ENCODE measurements around the gene FTSJ1. TPM values are rescaled to one million over a fixed set of nuclear protein-coding genes. Genes with fewer than 3 reads are reported as not detected.
"Not testable (repeated sequence)": the region's sequence is repeated elsewhere in the genome, so short reads cannot be mapped to it uniquely, and the experiment has no call there.

Gene FTSJ1
- total and polyA plus RNA-seq, 4 donors, result 13.3 to 21.8 (median 17.0) TPM

DNA sequence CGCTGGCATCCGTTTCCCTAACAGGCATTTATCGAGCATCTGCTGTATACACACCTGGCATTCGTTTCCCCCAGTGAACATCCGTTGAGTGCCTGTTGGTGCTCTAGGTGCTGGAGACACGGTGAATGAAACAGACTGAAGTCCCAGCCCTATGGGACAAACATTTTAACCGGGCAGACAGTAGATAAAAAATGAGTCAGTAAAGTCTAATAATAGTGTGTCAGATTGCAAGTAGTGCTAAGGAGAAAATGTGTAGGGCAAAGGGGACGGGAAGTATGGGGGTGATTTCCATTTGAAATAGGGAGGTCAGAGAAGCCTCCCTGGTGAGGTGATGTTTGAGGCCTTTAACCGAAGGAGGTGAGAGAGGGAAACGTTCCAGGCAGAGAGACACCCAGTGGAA is 40.3 kb downstream of the FTSJ1 start:
- Histone ChIP-seq H3K27me3 (ENCODE audit: control insufficient read depth in 4 of 4, insufficient read depth in 4 of 4, low read length in 3 of 4) (no peaks in the 10 kb centered on the region), H3K36me3 (ENCODE audit: control insufficient read depth in 4 of 4, insufficient read depth in 3 of 4, low read depth in 1 of 4, low read length in 3 of 4) (peaks cover 0 to 2% (median 0%) of the 10 kb centered on the region in 4 donors), H3K9me3 (ENCODE audit: control insufficient read depth in 4 of 4, low read length in 3 of 4) (no peaks in the 10 kb centered on the region), H3K27ac (ENCODE audit: low read depth in 1 of 2, low read length in 2 of 2) (no peak overlapping the region), H3K9ac (ENCODE audit: low read depth in 1 of 2, low read length in 2 of 2) (no peak overlapping the region), H3K4me1 (ENCODE audit: control insufficient read depth in 4 of 4, insufficient read depth in 4 of 4, low read length in 3 of 4) (peaks cover 0 to 4% (median 3%) of the 10 kb centered on the region in 4 donors), H3K4me3 (ENCODE audit: low read depth in 1 of 3, low read length in 3 of 3) (no peak overlapping the region)
- WGBS, result 93% methylated on average over 10 of the region's 10 CpGs
- DNase-seq (ENCODE audit: low spot score), result no peak
- TF ChIP-seq GABPA (IDR thresholded peaks at IDR 0.05 in 1 of 2, conservative IDR thresholded peaks at IDR 0.05 in 1 of 2), result no peak
- TF ChIP-seq TAF1 (conservative IDR thresholded peaks at IDR 0.05), result no peak
- no peak for TF ChIP-seq NR2F2 (IDR thresholded peaks at IDR 0.05)
- no peak for TF ChIP-seq HNF4A (conservative IDR thresholded peaks at IDR 0.05)
- no peak for TF ChIP-seq EGR1 (IDR thresholded peaks at IDR 0.05; ENCODE audit: low read depth in 2 of 2)
- no peak for TF ChIP-seq FOXA2 (IDR thresholded peaks at IDR 0.05)
- TF ChIP-seq JUND (IDR thresholded peaks at IDR 0.05), result no peak
- TF ChIP-seq, protein P1, sequence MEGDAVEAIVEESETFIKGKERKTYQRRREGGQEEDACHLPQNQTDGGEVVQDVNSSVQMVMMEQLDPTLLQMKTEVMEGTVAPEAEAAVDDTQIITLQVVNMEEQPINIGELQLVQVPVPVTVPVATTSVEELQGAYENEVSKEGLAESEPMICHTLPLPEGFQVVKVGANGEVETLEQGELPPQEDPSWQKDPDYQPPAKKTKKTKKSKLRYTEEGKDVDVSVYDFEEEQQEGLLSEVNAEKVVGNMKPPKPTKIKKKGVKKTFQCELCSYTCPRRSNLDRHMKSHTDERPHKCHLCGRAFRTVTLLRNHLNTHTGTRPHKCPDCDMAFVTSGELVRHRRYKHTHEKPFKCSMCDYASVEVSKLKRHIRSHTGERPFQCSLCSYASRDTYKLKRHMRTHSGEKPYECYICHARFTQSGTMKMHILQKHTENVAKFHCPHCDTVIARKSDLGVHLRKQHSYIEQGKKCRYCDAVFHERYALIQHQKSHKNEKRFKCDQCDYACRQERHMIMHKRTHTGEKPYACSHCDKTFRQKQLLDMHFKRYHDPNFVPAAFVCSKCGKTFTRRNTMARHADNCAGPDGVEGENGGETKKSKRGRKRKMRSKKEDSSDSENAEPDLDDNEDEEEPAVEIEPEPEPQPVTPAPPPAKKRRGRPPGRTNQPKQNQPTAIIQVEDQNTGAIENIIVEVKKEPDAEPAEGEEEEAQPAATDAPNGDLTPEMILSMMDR (IDR thresholded peaks at IDR 0.05; ENCODE audit: low read depth, low read length, missing input control), result no peak
- no peak for TF ChIP-seq YY1 (IDR thresholded peaks at IDR 0.05)
- TF ChIP-seq, protein P2, sequence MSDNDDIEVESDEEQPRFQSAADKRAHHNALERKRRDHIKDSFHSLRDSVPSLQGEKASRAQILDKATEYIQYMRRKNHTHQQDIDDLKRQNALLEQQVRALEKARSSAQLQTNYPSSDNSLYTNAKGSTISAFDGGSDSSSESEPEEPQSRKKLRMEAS (IDR thresholded peaks at IDR 0.05), result no peak
- no peak for TF ChIP-seq RAD21 (IDR thresholded peaks at IDR 0.05)
- TF ChIP-seq SP1 (IDR thresholded peaks at IDR 0.05), result no peak
- no peak for TF ChIP-seq RXRA (IDR thresholded peaks at IDR 0.05)

DNA sequence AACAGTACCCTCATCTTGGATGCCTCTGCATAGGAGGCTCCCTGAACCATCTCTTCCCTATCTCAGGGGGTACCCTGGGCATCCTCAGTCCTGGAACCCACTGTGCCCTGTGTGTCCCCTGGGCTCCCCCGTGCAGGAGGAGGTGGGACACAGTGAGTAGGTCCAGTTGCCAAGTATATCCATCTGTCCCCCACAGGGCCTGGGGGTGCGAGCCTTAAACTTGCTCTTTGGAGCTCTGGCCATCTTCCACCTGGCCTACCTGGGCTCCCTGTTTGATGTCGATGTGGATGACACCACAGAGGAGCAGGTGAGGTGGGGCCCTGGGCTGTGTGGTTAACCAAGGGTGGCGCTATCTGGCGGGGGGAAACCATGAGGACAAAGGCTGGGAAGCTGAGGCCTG is 41.0 kb downstream of the FTSJ1 start:
- no peak overlapping the region for H3K9ac ChIP-seq (ENCODE audit: low read depth in 1 of 2, low read length in 2 of 2)
- peaks cover 0 to 2% (median 0%) of the 10 kb centered on the region in 4 donors for H3K36me3 ChIP-seq (ENCODE audit: control insufficient read depth in 4 of 4, insufficient read depth in 3 of 4, low read depth in 1 of 4, low read length in 3 of 4)
- peaks cover 0 to 4% (median 3%) of the 10 kb centered on the region in 4 donors for H3K4me1 ChIP-seq (ENCODE audit: control insufficient read depth in 4 of 4, insufficient read depth in 4 of 4, low read length in 3 of 4)
- no peak for DNase-seq (ENCODE audit: low spot score)
- H3K27ac ChIP-seq (ENCODE audit: low read depth in 1 of 2, low read length in 2 of 2), result no peak overlapping the region
- WGBS, result 95% methylated on average over 5 of the region's 5 CpGs
- H3K27me3 ChIP-seq (ENCODE audit: control insufficient read depth in 4 of 4, insufficient read depth in 4 of 4, low read length in 3 of 4), result no peaks in the 10 kb centered on the region
- H3K9me3 ChIP-seq (ENCODE audit: control insufficient read depth in 4 of 4, low read length in 3 of 4), result no peaks in the 10 kb centered on the region
- no peak overlapping the region for H3K4me3 ChIP-seq (ENCODE audit: low read depth in 1 of 3, low read length in 3 of 3)
- TF ChIP-seq RXRA (IDR thresholded peaks at IDR 0.05) (no peak), JUND (IDR thresholded peaks at IDR 0.05) (no peak), HNF4G (IDR thresholded peaks at IDR 0.05) (no peak), YY1 (IDR thresholded peaks at IDR 0.05) (no peak), SP1 (IDR thresholded peaks at IDR 0.05) (no peak), GABPA (IDR thresholded peaks at IDR 0.05 in 1 of 2, conservative IDR thresholded peaks at IDR 0.05 in 1 of 2) (no peak), FOXA1 (IDR thresholded peaks at IDR 0.05) (no peak), FOXA2 (IDR thresholded peaks at IDR 0.05) (no peak), TAF1 (conservative IDR thresholded peaks at IDR 0.05) (no peak), NR2F2 (IDR thresholded peaks at IDR 0.05) (no peak), RAD21 (IDR thresholded peaks at IDR 0.05) (no peak), HNF4A (conservative IDR thresholded peaks at IDR 0.05) (no peak)
- TF ChIP-seq, protein P2 (IDR thresholded peaks at IDR 0.05), result no peak
- TF ChIP-seq, protein P3, sequence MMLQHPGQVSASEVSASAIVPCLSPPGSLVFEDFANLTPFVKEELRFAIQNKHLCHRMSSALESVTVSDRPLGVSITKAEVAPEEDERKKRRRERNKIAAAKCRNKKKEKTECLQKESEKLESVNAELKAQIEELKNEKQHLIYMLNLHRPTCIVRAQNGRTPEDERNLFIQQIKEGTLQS (IDR thresholded peaks at IDR 0.05), result no peak
- TF ChIP-seq, protein P4, sequence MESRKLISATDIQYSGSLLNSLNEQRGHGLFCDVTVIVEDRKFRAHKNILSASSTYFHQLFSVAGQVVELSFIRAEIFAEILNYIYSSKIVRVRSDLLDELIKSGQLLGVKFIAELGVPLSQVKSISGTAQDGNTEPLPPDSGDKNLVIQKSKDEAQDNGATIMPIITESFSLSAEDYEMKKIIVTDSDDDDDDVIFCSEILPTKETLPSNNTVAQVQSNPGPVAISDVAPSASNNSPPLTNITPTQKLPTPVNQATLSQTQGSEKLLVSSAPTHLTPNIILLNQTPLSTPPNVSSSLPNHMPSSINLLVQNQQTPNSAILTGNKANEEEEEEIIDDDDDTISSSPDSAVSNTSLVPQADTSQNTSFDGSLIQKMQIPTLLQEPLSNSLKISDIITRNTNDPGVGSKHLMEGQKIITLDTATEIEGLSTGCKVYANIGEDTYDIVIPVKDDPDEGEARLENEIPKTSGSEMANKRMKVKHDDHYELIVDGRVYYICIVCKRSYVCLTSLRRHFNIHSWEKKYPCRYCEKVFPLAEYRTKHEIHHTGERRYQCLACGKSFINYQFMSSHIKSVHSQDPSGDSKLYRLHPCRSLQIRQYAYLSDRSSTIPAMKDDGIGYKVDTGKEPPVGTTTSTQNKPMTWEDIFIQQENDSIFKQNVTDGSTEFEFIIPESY (IDR thresholded peaks at IDR 0.05), result no peak
- TF ChIP-seq, protein P5, sequence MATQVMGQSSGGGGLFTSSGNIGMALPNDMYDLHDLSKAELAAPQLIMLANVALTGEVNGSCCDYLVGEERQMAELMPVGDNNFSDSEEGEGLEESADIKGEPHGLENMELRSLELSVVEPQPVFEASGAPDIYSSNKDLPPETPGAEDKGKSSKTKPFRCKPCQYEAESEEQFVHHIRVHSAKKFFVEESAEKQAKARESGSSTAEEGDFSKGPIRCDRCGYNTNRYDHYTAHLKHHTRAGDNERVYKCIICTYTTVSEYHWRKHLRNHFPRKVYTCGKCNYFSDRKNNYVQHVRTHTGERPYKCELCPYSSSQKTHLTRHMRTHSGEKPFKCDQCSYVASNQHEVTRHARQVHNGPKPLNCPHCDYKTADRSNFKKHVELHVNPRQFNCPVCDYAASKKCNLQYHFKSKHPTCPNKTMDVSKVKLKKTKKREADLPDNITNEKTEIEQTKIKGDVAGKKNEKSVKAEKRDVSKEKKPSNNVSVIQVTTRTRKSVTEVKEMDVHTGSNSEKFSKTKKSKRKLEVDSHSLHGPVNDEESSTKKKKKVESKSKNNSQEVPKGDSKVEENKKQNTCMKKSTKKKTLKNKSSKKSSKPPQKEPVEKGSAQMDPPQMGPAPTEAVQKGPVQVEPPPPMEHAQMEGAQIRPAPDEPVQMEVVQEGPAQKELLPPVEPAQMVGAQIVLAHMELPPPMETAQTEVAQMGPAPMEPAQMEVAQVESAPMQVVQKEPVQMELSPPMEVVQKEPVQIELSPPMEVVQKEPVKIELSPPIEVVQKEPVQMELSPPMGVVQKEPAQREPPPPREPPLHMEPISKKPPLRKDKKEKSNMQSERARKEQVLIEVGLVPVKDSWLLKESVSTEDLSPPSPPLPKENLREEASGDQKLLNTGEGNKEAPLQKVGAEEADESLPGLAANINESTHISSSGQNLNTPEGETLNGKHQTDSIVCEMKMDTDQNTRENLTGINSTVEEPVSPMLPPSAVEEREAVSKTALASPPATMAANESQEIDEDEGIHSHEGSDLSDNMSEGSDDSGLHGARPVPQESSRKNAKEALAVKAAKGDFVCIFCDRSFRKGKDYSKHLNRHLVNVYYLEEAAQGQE (IDR thresholded peaks at IDR 0.05), result no peak
- TF ChIP-seq, protein P1 (IDR thresholded peaks at IDR 0.05; ENCODE audit: low read depth, low read length, missing input control), result no peak

DNA sequence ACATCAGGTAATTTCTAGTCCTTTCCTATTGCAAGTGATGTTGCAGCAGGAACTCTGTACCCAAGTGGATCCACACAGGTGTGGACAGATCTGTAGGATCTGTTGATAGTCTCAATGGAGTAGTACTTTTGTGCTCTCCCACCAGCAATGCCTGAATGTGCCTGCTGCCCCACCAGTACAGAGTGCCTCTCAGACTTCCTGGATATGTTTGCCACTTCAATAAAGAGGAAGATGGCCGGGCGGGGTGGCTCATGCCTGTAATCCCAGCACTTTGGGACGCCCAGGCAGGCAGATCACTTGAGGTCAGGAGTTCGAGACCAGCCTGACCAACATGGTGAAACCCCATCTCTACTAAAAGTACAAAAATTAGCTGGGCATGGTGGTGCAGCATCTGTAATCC is 43.5 kb downstream of the FTSJ1 start:
- not testable (repeated sequence) for H3K27ac ChIP-seq (ENCODE audit: low read depth in 1 of 2, low read length in 2 of 2); DNase-seq (ENCODE audit: low spot score); H3K9ac ChIP-seq (ENCODE audit: low read depth in 1 of 2, low read length in 2 of 2); H3K9me3 ChIP-seq (ENCODE audit: control insufficient read depth in 4 of 4, low read length in 3 of 4); H3K36me3 ChIP-seq (ENCODE audit: control insufficient read depth in 4 of 4, insufficient read depth in 3 of 4, low read depth in 1 of 4, low read length in 3 of 4); H3K4me3 ChIP-seq (ENCODE audit: low read depth in 1 of 3, low read length in 3 of 3); H3K4me1 ChIP-seq (ENCODE audit: control insufficient read depth in 4 of 4, insufficient read depth in 4 of 4, low read length in 3 of 4); H3K27me3 ChIP-seq (ENCODE audit: control insufficient read depth in 4 of 4, insufficient read depth in 4 of 4, low read length in 3 of 4)
- WGBS, result 88% methylated on average over 4 of the region's 4 CpGs

Measured in liver (tissue), 9 donors.